Measurements from ENCODE around the gene UGT1A6.

UGT1A6 gene

GRCh38 chr2:233705911-233706506 is 13.3 kb downstream of the UGT1A6 start:
- no peak overlapping the region for H3K4me3 ChIP-seq (replicated peaks in 1 of 2; ENCODE audit: low read depth in 2 of 2, low read length in 2 of 2)
- DNase-seq (ENCODE audit: low read depth in 2 of 2), result peak in 1 of 2 donors; percentile 68
- TF ChIP-seq CTCF (IDR thresholded peaks at IDR 0.05; ENCODE audit: low read depth, low read length), result no peak

GRCh38 chr2:233706720-233707119 is 14.0 kb downstream of the UGT1A6 start:
- no peak overlapping the region for H3K4me3 ChIP-seq (replicated peaks in 1 of 2; ENCODE audit: low read depth in 2 of 2, low read length in 2 of 2)
- no peak for TF ChIP-seq CTCF (IDR thresholded peaks at IDR 0.05; ENCODE audit: low read depth, low read length)
- peak; percentile 38 to 62 for DNase-seq (ENCODE audit: low read depth in 2 of 2)

GRCh38 chr2:233707940-233708644 is 15.4 kb downstream of the UGT1A6 start:
- peak; percentile 62 for DNase-seq (ENCODE audit: low read depth in 2 of 2)
- TF ChIP-seq CTCF (IDR thresholded peaks at IDR 0.05; ENCODE audit: low read depth, low read length), result no peak
- H3K4me3 ChIP-seq (replicated peaks in 1 of 2; ENCODE audit: low read depth in 2 of 2, low read length in 2 of 2), result no peak overlapping the region

- no peak for TF ChIP-seq CTCF (IDR thresholded peaks at IDR 0.05; ENCODE audit: low read depth, low read length)
- DNase-seq (ENCODE audit: low read depth in 2 of 2), result no peak
- no peak overlapping the region for H3K4me3 ChIP-seq (replicated peaks in 1 of 2; ENCODE audit: low read depth in 2 of 2, low read length in 2 of 2)
Observed at GRCh38 chr2:233708942-233709341, 16.3 kb downstream of the UGT1A6 start.

GRCh38 chr2:233711312-233712008 is 18.8 kb downstream of the UGT1A6 start:
- no peak overlapping the region for H3K4me3 ChIP-seq (replicated peaks in 1 of 2; ENCODE audit: low read depth in 2 of 2, low read length in 2 of 2)
- peak; percentile 95 for TF ChIP-seq CTCF (IDR thresholded peaks at IDR 0.05; ENCODE audit: low read depth, low read length)
- DNase-seq (ENCODE audit: low read depth in 2 of 2), result peak; percentile 80 to 88

- DNase-seq (ENCODE audit: low read depth in 2 of 2), result no peak
- no peak within 1 kb of the TSS for H3K4me3 ChIP-seq (replicated peaks in 1 of 2; ENCODE audit: low read depth in 2 of 2, low read length in 2 of 2)
- no peak for TF ChIP-seq CTCF (IDR thresholded peaks at IDR 0.05; ENCODE audit: low read depth, low read length)
Observed at GRCh38 chr2:233712611-233713261, 20.0 kb downstream of the UGT1A6 start, which contains the start of gene UGT1A5. Gene UGT1A5, plus strand, starts transcription at chr2:233712907. Its CDS starts 85 bp downstream, at chr2:233712992.

Measured in cardiac fibroblast (primary cell).